ENCODE measurements around the gene RETREG3. TPM values are rescaled to one million over a fixed set of nuclear protein-coding genes. Genes with fewer than 3 reads are reported as not detected.

The RETREG3 gene
- total and polyA plus RNA-seq, 9 of the 15 experiments (the other 6 are each of a cell fraction or from before 2014, with no cell fraction given), result 4.1 to 39.0 (median 16.9) TPM

- TF ChIP-seq, protein P1, sequence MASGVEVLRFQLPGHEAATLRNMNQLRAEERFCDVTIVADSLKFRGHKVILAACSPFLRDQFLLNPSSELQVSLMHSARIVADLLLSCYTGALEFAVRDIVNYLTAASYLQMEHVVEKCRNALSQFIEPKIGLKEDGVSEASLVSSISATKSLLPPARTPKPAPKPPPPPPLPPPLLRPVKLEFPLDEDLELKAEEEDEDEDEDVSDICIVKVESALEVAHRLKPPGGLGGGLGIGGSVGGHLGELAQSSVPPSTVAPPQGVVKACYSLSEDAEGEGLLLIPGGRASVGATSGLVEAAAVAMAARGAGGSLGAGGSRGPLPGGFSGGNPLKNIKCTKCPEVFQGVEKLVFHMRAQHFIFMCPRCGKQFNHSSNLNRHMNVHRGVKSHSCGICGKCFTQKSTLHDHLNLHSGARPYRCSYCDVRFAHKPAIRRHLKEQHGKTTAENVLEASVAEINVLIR (CRISPR knock-in tag; IDR thresholded peaks at IDR 0.05), result no peak
- TF ChIP-seq ZNF140 (CRISPR knock-in tag; IDR thresholded peaks at IDR 0.05) (no peak), NR3C1 (CRISPR knock-in tag; IDR thresholded peaks at IDR 0.05) (no peak), NCOA4 (IDR thresholded peaks at IDR 0.05; ENCODE audit: partially characterized antibody) (no peak), ZNF274 (IDR thresholded peaks at IDR 0.05; ENCODE audit: borderline replicate concordance, low read depth, low read length) (no peak), SMARCA4 (IDR thresholded peaks at IDR 0.05) (no peak), ZNF57 (CRISPR knock-in tag; IDR thresholded peaks at IDR 0.05) (no peak), RBBP5 (IDR thresholded peaks at IDR 0.05; ENCODE audit: borderline replicate concordance, insufficient read depth, low read length, poor library complexity, severe bottlenecking) (no peak), ETV5 (CRISPR knock-in tag; IDR thresholded peaks at IDR 0.05; ENCODE audit: low read depth) (peak; percentile 73), TRIM24 (IDR thresholded peaks at IDR 0.05) (0 out of 4 replicates have a peak, but pooled peaks of 1 of the 2 experiments have one; percentile 6), EWSR1 (IDR thresholded peaks at IDR 0.05; ENCODE audit: borderline replicate concordance, low read depth, partially characterized antibody) (no peak), STAG1 (CRISPR knock-in tag; IDR thresholded peaks at IDR 0.05; ENCODE audit: borderline replicate concordance) (no peak), CSDE1 (IDR thresholded peaks at IDR 0.05) (peak in 1 of 2 experiments; percentile 77; a peak in 2 of 4 replicates), EZH2 (IDR thresholded peaks at IDR 0.05; ENCODE audit: borderline replicate concordance, low read depth, low read length) (no peak), ZNF174 (CRISPR knock-in tag; IDR thresholded peaks at IDR 0.05) (no peak), NFATC3 (IDR thresholded peaks at IDR 0.05) (no peak), ETS2 (tag; IDR thresholded peaks at IDR 0.05; ENCODE audit: borderline replicate concordance, poor library complexity, severe bottlenecking) (no peak), PHF8 (IDR thresholded peaks at IDR 0.05; ENCODE audit: borderline replicate concordance, low read length) (peak; percentile 81; the same call in 1 of the 2 replicates), ZNF79 (CRISPR knock-in tag; IDR thresholded peaks at IDR 0.05; ENCODE audit: low read depth) (no peak), SRSF3 (IDR thresholded peaks at IDR 0.05; ENCODE audit: insufficient read depth, low read length) (no peak), BDP1 (IDR thresholded peaks at IDR 0.05; ENCODE audit: insufficient read depth, insufficient read length) (no peak), ZEB2 (IDR thresholded peaks at IDR 0.05) (no peak), ZNF695 (CRISPR knock-in tag; IDR thresholded peaks at IDR 0.05) (peak; percentile 21; the same call in 1 of the 2 replicates), TCF3 (CRISPR knock-in tag; IDR thresholded peaks at IDR 0.05) (0 out of 2 replicates have a peak, but pooled peaks have one; percentile 5), BHLHE40 (IDR thresholded peaks at IDR 0.05; ENCODE audit: low read length) (peak; percentile 21; the same call in 1 of the 2 replicates), PCBP1 (IDR thresholded peaks at IDR 0.05; ENCODE audit: low read depth, low read length, poor library complexity, severe bottlenecking) (no peak), RBFOX2 (IDR thresholded peaks at IDR 0.05; ENCODE audit: low read depth, low read length) (peak; percentile 96)
- TF ChIP-seq, protein P2, sequence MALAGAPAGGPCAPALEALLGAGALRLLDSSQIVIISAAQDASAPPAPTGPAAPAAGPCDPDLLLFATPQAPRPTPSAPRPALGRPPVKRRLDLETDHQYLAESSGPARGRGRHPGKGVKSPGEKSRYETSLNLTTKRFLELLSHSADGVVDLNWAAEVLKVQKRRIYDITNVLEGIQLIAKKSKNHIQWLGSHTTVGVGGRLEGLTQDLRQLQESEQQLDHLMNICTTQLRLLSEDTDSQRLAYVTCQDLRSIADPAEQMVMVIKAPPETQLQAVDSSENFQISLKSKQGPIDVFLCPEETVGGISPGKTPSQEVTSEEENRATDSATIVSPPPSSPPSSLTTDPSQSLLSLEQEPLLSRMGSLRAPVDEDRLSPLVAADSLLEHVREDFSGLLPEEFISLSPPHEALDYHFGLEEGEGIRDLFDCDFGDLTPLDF (CRISPR knock-in tag; IDR thresholded peaks at IDR 0.05), result peak; percentile 90
- TF ChIP-seq, protein P3, sequence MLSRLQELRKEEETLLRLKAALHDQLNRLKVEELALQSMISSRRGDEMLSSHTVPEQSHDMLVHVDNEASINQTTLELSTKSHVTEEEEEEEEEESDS (CRISPR knock-in tag; IDR thresholded peaks at IDR 0.05), result no peak
Observed at GRCh38 chr17:42577532-42578281, 31.5 kb downstream of the RETREG3 start, which contains the start of gene PSMC3IP (continued).
